A549 (cell line): ENCODE measurements around the gene ZBTB37. TPM values are rescaled to one million over a fixed set of nuclear protein-coding genes. Genes with fewer than 3 reads are reported as not detected.
"Not testable (repeated sequence)": the region's sequence is repeated elsewhere in the genome, so short reads cannot be mapped to it uniquely, and the experiment has no call there.

Experiments
- ATAC-seq, 2 experiments: fragments of 200-7000 bp in 1 of 2; fragments of >200 bp in 1 of 2; cut with Nextera tagmentation in 1 of 2; cut with Tn5 transposase in 1 of 2; 3 replicates each; pipeline versions ENCODE4 v1.8.0 to v1.9.1; 2018 to 2020; ENCODE audit warnings: mild to moderate bottlenecking in 1 of 2, moderate library complexity in 1 of 2
- CTCF ChIA-PET: fragments of 300-600 bp; sonication (Branson Sonifier 250); formaldehyde crosslinking; extraction: SDS; loops from one replicate; lab custom pipeline; 2021; ENCODE audit warnings: antibody characterized with exemption, inconsistent platforms; lab: Yijun Ruan, JAX
- POLR2A ChIA-PET: fragments of 350-600 bp; formaldehyde crosslinking; extraction: SDS; loops from one replicate; lab custom pipeline; 2021; ENCODE audit warnings: antibody characterized with exemption, inconsistent platforms; lab: Yijun Ruan, JAX
- DNase-seq, 2 experiments: peaks; one replicate each; pipeline versions ENCODE4 v3.0.0 to v3.0.0-alpha.2; 2011 to 2016; ENCODE audit warnings: low read depth in 1 of 2, low spot score in 1 of 2
- FAIRE-seq: peaks from 2 replicates; lab custom pipeline; 2011; peaks lifted over from hg19 to GRCh38; lab: Jason Lieb, UNC
- H3K27ac ChIP-seq, 2 experiments: fragments of >200 bp; sonication (Bioruptor Twin); formaldehyde crosslinking; 3 replicates each; pipeline ENCODE4 v1.5.1; 2016 to 2017
- H3K4me1 ChIP-seq: fragments of >200 bp; sonication (Bioruptor Twin); formaldehyde crosslinking; 3 replicates; pipeline ENCODE4 v1.6.1; 2016
- H3K4me2 ChIP-seq: fragments of >200 bp; sonication (Bioruptor Twin); formaldehyde crosslinking; 3 replicates; pipeline ENCODE4 v1.6.1; 2016
- H3K4me3 ChIP-seq: fragments of >200 bp; sonication (Bioruptor Twin); formaldehyde crosslinking; 3 replicates; pipeline ENCODE4 v1.5.1; 2016
- H3K9me3 ChIP-seq: fragments of >200 bp; sonication (Bioruptor Twin); formaldehyde crosslinking; 3 replicates; pipeline ENCODE4 v1.6.1; 2016
- ATOH8 ChIP-seq: fragments of 250-450 bp; sonication (Bioruptor Pico); IDR thresholded peaks from 2 replicates; pipeline ENCODE4 v1.5.0; 2020; ENCODE audit warnings: low read depth, mild to moderate bottlenecking, moderate library complexity
- BHLHE40 ChIP-seq: IDR thresholded peaks from 2 replicates; pipeline ENCODE4 v1.6.1; 2012; ENCODE audit warnings: low read depth, low read length, inconsistent platforms
- CBX8 ChIP-seq: fragments of 200-600 bp; sonication (generic); IDR thresholded peaks from 2 replicates; pipeline ENCODE4 v1.6.1; 2016
- FOSB ChIP-seq: fragments of 250-450 bp; sonication (Bioruptor Pico); IDR thresholded peaks from 2 replicates; pipeline ENCODE4 v1.5.0; 2020; ENCODE audit warnings: mild to moderate bottlenecking, moderate library complexity
- FOXS1 ChIP-seq: fragments of 250-450 bp; sonication (Bioruptor Pico); IDR thresholded peaks from 2 replicates; pipeline ENCODE4 v1.5.0; 2020; ENCODE audit warnings: mild to moderate bottlenecking, moderate library complexity
- HEYL ChIP-seq: fragments of 250-450 bp; sonication (Bioruptor Pico); IDR thresholded peaks from 2 replicates; pipeline ENCODE4 v1.8.0; 2021; ENCODE audit warnings: mild to moderate bottlenecking, moderate library complexity
- JUN ChIP-seq, 2 experiments: fragments of >200 bp; sonication (Bioruptor Twin); formaldehyde crosslinking; IDR thresholded peaks; 2 replicates in 1 of 2; 3 replicates in 1 of 2; pipeline ENCODE4 v1.6.1; 2016 to 2017
- NPAS2 ChIP-seq: fragments of 250-450 bp; sonication (Bioruptor Pico); IDR thresholded peaks from 2 replicates; pipeline ENCODE4 v1.8.0; 2022; ENCODE audit warnings: mild to moderate bottlenecking, moderate library complexity, borderline replicate concordance
- NR3C1 ChIP-seq: fragments of >200 bp; sonication (Bioruptor Twin); formaldehyde crosslinking; IDR thresholded peaks from 3 replicates; pipeline ENCODE4 v1.6.1; 2017
- POLR2AphosphoS2 ChIP-seq: conservative IDR thresholded peaks from 2 replicates; pipeline ENCODE4 v1.6.1; 2012; ENCODE audit warnings: low read length, improper control_type of control experiment, inconsistent platforms
- RARB ChIP-seq: fragments of 250-450 bp; sonication (Bioruptor Pico); IDR thresholded peaks from 2 replicates; pipeline ENCODE4 v1.8.0; 2021; ENCODE audit warnings: mild to moderate bottlenecking, moderate library complexity
- SMC3 ChIP-seq: fragments of >200 bp; sonication (Bioruptor Twin); formaldehyde crosslinking; IDR thresholded peaks from 3 replicates; pipeline ENCODE4 v1.6.1; 2018; ENCODE audit warnings: inconsistent platforms
- TFCP2L1 ChIP-seq: fragments of 250-450 bp; sonication (Bioruptor Pico); IDR thresholded peaks from 2 replicates; pipeline ENCODE4 v1.5.0; 2021; ENCODE audit warnings: mild to moderate bottlenecking
- TP53 ChIP-seq: fragments of 250-450 bp; sonication (Bioruptor Pico); IDR thresholded peaks from 2 replicates; pipeline ENCODE4 v1.5.0; 2021; ENCODE audit warnings: mild to moderate bottlenecking, moderate library complexity
- ZFP36 ChIP-seq: fragments of 450-650 bp; IDR thresholded peaks from 2 replicates; pipeline ENCODE4 v1.6.1; 2014; ENCODE audit warnings: borderline replicate concordance; ENCODE audit not compliant: partially characterized antibody
- WGBS: methylation state at CpG from one replicate; pipeline ENCODE4 v1.1.6; 2017; ENCODE audit errors: missing lambda C conversion rate; 5-methylcytosine and 5-hydroxymethylcytosine counted together
- polyA plus RNA-seq, 4 experiments: library from polyadenylated mRNA; depleted of rRNA in 3 of 4; stranded (reverse); fragments of >200 nt; fragmentation: RNase III in 1 of 4; extraction: RNeasy Plus Mini Kit Qiagen cat#74134 plus additional on column Dnase treatment in 1 of 4; gene quantifications; 2 replicates in 3 of 4; 3 replicates in 1 of 4; pipeline ENCODE4 v1.2.3, GENCODE V29; 2011 to 2017
- TF ChIP-seq, protein P1 (sequence below): fragments of >200 bp; sonication (Bioruptor Twin); formaldehyde crosslinking; IDR thresholded peaks from 3 replicates; pipeline ENCODE4 v1.6.1; 2016
- TF ChIP-seq, protein P2 (sequence below): fragments of 450-650 bp; IDR thresholded peaks from 2 replicates; pipeline ENCODE4 v1.6.1; 2014; ENCODE audit warnings: antibody characterized with exemption

Gene ZBTB37
- polyA plus RNA-seq, 2 of the 4 experiments (the other 2 are of a cell fraction) = 1.0 to 3.0 TPM

GRCh38 chr1:173857363-173857917 is 10.7 kb upstream of the ZBTB37 start:
- no peak overlapping the region for H3K4me3 ChIP-seq
- 85% methylated on average over 4 of the region's 4 CpGs for WGBS
- TF ChIP-seq, protein P1, sequence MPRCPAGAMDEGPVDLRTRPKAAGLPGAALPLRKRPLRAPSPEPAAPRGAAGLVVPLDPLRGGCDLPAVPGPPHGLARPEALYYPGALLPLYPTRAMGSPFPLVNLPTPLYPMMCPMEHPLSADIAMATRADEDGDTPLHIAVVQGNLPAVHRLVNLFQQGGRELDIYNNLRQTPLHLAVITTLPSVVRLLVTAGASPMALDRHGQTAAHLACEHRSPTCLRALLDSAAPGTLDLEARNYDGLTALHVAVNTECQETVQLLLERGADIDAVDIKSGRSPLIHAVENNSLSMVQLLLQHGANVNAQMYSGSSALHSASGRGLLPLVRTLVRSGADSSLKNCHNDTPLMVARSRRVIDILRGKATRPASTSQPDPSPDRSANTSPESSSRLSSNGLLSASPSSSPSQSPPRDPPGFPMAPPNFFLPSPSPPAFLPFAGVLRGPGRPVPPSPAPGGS = no peak
- TF ChIP-seq CBX8 (no peak), NR3C1 (no peak), FOXS1 (CRISPR knock-in tag) (no peak), POLR2AphosphoS2 (no peak), RARB (CRISPR knock-in tag) (no peak), TP53 (CRISPR knock-in tag) (no peak), JUN (IDR thresholded peaks at IDR 0.05) (no peak), FOSB (no peak), BHLHE40 (no peak), NPAS2 (CRISPR knock-in tag) (no peak), HEYL (no peak), SMC3 (no peak)
- TF ChIP-seq, protein P2, sequence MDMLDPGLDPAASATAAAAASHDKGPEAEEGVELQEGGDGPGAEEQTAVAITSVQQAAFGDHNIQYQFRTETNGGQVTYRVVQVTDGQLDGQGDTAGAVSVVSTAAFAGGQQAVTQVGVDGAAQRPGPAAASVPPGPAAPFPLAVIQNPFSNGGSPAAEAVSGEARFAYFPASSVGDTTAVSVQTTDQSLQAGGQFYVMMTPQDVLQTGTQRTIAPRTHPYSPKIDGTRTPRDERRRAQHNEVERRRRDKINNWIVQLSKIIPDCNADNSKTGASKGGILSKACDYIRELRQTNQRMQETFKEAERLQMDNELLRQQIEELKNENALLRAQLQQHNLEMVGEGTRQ = no peak
- no peaks in the 10 kb centered on the region for H3K4me1 ChIP-seq
- DNase-seq = no peak
- ATAC-seq = peak; percentile 3 to 25; a peak in 2 of 6 replicates
- no peak overlapping the region for H3K27ac ChIP-seq
- CTCF ChIA-PET = interaction anchor here (0.6 to 1.2 kb wide), 3 partner anchors 13 to 1115 kb away, joined by 3 to 5 read pairs (median 3); no protein-coding TSS in a partner anchor
- no peak for FAIRE-seq
- POLR2A ChIA-PET = interaction anchor here (2.6 kb wide), 1 partner anchor 11 kb away, joined by 20 read pairs; the partner anchor contains the start of gene ZBTB37
- H3K9me3 ChIP-seq = no peaks in the 10 kb centered on the region
- H3K4me2 ChIP-seq = no peak overlapping the region

DNA sequence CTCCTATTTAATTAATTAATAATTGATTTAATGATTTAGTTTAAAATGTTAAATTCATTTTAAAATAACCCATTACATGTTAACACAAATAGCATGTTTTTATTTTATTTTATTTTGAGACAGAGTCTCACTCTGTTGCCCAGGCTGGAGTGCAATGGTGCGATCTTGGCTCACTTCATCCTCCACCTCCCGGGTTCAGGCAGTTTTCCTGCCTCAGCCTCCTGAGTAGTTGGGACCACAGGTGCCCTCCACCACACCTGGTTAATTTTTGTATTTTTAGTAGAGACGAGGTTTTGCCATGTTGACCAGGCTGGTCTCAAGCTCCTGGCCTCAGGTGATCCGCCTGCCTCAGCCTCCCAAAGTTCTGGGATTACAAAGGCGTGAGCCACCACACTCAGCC is 8.6 kb upstream of the ZBTB37 start:
- ATAC-seq, FAIRE-seq, H3K4me3 ChIP-seq, DNase-seq, H3K4me2 ChIP-seq, H3K27ac ChIP-seq, H3K9me3 ChIP-seq: not testable (repeated sequence)
- 92% methylated on average over 5 of the region's 5 CpGs for WGBS
- ChIA-PET CTCF (interaction anchor here (1.2 to 1.3 kb wide), 2 partner anchors 428 to 1115 kb away, joined by 3 read pairs; no protein-coding TSS in a partner anchor), POLR2A (interaction anchor here (1.6 kb wide), 1 partner anchor 9 kb away, joined by 15 read pairs; the partner anchor contains the start of genes GAS5 and ZBTB37)
- peaks cover 18% of the 10 kb centered on the region for H3K4me1 ChIP-seq
- TF ChIP-seq TP53 (CRISPR knock-in tag) (peak; percentile 36; the same call in 1 of the 2 replicates), FOSB (peak; percentile 73; the same call in 1 of the 2 replicates), TFCP2L1 (CRISPR knock-in tag) (0 out of 2 replicates have a peak, but pooled peaks have one; percentile 64), ATOH8 (peak; percentile 60; the same call in 1 of the 2 replicates), POLR2AphosphoS2 (peak; percentile 66)

DNA sequence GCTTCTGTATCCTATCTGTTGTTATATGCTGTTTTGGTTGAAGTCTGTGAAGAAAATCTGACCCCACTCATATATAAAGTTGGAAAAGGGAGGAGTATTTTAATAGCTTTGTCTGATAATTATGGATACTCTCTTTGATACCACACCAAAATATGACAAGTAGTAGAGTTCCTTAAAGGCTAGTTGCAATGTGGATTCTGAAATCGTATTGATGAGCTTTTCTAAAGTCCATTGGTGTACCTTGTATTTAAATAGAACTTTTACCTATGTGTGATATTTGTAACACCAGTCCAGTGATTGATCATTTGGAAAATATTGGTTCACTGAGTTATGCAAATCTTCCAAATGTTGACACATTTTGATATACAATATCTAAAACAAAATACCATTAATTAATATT is 8.1 kb upstream of the ZBTB37 start:
- FAIRE-seq (no peak), DNase-seq (no peak), ATAC-seq (no peak)
- Histone ChIP-seq H3K4me1 (peaks cover 23% of the 10 kb centered on the region), H3K9me3 (no peaks in the 10 kb centered on the region), H3K27ac (no peak overlapping the region), H3K4me2 (no peak overlapping the region), H3K4me3 (no peak overlapping the region)
- WGBS = 95% methylated on average over 1 of the region's 1 CpG
- ChIA-PET CTCF (interaction anchor here (0.9 to 1.3 kb wide), 3 partner anchors 429 to 1116 kb away, joined by 3 read pairs; no protein-coding TSS in a partner anchor), POLR2A (interaction anchor here (1.0 to 1.6 kb wide), 2 partner anchors 8 to 10 kb away, joined by 3 to 15 read pairs; partner anchors contain the start of genes GAS5 and ZBTB37)
- TF ChIP-seq TFCP2L1 (CRISPR knock-in tag) (0 out of 2 replicates have a peak, but pooled peaks have one; percentile 28), ZFP36 (no peak)
